BJ (cell line): ENCODE measurements around the gene PHACTR3. TPM values are rescaled to one million over a fixed set of nuclear protein-coding genes. Genes with fewer than 3 reads are reported as not detected.

ENCODE experiments used
- CTCF ChIA-PET: fragments of 350-600 bp; formaldehyde crosslinking; extraction: SDS; loops from one replicate; lab custom pipeline; 2021; ENCODE audit warnings: antibody characterized with exemption, inconsistent platforms; lab: Yijun Ruan, JAX
- POLR2A ChIA-PET: fragments of 300-600 bp; sonication (Branson Sonifier 250); formaldehyde crosslinking; extraction: SDS; loops from one replicate; lab custom pipeline; 2021; ENCODE audit warnings: antibody characterized with exemption; lab: Charles Lee
- DNase-seq: peaks from one replicate; pipeline ENCODE4 v3.0.0-alpha.2; 2011; ENCODE audit warnings: low read depth
- H3K27me3 ChIP-seq: 2 replicates; pipeline ENCODE4 v1.6.0; 2011; ENCODE audit warnings: low read length; ENCODE audit not compliant: control insufficient read depth, insufficient read depth
- H3K36me3 ChIP-seq: 2 replicates; pipeline ENCODE4 v1.5.1; 2011; ENCODE audit warnings: low read length; ENCODE audit not compliant: control insufficient read depth, insufficient read depth
- H3K4me3 ChIP-seq: 2 replicates; pipeline ENCODE4 v1.5.1; 2011; ENCODE audit warnings: low read depth, mild to moderate bottlenecking, control low read depth, low read length
- CTCF ChIP-seq: IDR thresholded peaks from 2 replicates; pipeline ENCODE4 v1.5.1; 2011; ENCODE audit warnings: low read depth, mild to moderate bottlenecking, control low read depth, inconsistent platforms, low read length, moderate library complexity; ENCODE audit not compliant: insufficient read depth
- polyA plus RNA-seq: library from polyadenylated mRNA; depleted of rRNA; stranded (reverse); fragments of >200 nt; gene quantifications from 2 replicates; pipeline ENCODE4 v1.2.3, GENCODE V29; 2011

PHACTR3 gene
- polyA plus RNA-seq, 1 experiment: not detected

DNA sequence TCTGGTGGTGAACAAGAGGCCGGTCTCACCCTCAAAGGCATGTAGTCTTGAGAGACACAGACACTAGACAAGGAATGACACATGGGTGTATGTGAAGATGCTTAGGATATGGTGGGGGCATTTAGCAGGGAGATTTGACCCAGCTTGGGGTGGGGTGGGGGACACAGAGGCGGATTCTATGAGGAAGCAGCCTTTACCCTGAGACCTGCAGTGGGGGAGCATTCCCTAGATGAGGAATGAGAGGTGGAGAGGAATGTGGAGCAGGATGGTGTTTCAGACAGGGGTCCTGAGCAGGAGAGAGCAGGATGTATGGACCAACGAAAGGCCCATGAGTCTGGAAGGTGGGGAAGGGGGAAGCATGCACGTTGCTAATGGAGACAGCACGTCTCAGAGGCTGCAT is 57.8 kb downstream of the PHACTR3 start:
- H3K4me3 ChIP-seq: no peak overlapping the region
- CTCF ChIA-PET: no interaction called here

DNA sequence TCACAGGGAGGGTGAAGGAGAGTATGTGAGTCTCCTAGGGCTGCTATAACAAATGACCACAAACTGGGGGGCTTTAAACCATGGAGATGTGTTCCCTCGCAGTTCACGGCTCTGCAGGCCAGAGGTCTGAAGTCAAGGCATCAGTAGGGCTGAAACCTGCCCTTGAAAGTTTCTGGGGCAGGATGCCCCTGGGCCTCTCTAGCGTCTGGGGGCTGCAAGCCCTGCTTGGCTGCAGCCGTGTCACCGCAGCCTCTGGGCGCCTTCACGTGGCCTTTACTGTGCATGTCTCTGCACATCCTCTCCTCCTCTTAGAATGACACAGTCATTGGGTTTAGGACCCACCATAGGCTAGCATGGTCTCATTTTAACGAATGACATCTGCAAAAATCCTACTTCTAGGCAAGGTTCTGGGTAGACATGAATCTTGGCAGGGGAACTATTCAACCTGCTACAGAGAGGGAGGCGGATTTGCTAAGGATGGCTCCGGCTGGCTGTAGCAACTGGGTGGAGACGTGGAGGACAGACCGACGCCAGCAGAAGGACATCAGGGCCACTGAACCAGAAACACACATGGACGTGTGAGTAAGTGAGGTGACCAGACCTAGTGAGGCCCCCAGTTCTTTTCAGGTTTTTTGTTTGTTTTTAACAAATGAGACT is 58.6 kb downstream of the PHACTR3 start:
- ChIA-PET POLR2A (no interaction called here), CTCF (no interaction called here)

More for the DNA sequence above, 57.8 kb downstream of the PHACTR3 start:
- H3K36me3 ChIP-seq: no peaks in the 10 kb centered on the region
- H3K27me3 ChIP-seq: no peaks in the 10 kb centered on the region
- TF ChIP-seq CTCF: no peak
- no peak for DNase-seq
- POLR2A ChIA-PET: no interaction called here

DNA sequence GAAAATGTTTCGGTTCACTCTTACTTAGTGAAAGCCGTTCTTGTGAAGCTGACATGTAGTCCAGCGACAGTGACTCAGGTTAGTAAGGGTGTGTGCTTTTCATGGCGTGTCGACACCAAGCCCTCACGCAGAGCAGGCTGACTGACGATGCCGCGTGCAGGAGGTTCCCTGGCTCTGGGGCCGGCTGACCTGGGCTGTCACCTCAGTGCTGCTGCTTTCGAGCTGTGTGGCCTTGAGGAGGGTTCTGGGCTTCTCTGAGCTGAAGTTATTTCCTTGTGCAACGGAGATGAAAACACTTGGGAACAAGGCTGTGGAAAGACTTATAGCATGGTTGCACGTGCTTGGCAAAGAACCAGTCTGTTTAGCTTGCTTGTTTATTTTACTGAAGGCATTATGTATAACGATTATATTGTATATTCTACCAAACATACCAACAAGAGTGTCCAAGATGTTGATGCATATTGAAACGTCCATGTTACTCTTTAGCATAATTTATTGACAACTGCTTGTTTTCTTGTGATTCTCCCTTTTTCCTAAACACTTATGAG is 59.2 kb downstream of the PHACTR3 start:
- no peak for DNase-seq
- TF ChIP-seq CTCF: no peak
- Histone ChIP-seq H3K4me3 (no peak overlapping the region), H3K36me3 (no peaks in the 10 kb centered on the region), H3K27me3 (no peaks in the 10 kb centered on the region)
- CTCF ChIA-PET: no interaction called here
- POLR2A ChIA-PET: no interaction called here

More for the DNA sequence above, 58.6 kb downstream of the PHACTR3 start:
- Histone ChIP-seq H3K27me3 (no peaks in the 10 kb centered on the region), H3K4me3 (no peak overlapping the region), H3K36me3 (no peaks in the 10 kb centered on the region)
- DNase-seq: no peak
- TF ChIP-seq CTCF: no peak

- CTCF ChIA-PET: no interaction called here
- DNase-seq: no peak
- no peak for TF ChIP-seq CTCF
- Histone ChIP-seq H3K27me3 (no peaks in the 10 kb centered on the region), H3K4me3 (no peak overlapping the region), H3K36me3 (no peaks in the 10 kb centered on the region)
- POLR2A ChIA-PET: no interaction called here
Measured at GRCh38 chr20:59664421-59664941, 60.1 kb downstream of the PHACTR3 start.

DNA sequence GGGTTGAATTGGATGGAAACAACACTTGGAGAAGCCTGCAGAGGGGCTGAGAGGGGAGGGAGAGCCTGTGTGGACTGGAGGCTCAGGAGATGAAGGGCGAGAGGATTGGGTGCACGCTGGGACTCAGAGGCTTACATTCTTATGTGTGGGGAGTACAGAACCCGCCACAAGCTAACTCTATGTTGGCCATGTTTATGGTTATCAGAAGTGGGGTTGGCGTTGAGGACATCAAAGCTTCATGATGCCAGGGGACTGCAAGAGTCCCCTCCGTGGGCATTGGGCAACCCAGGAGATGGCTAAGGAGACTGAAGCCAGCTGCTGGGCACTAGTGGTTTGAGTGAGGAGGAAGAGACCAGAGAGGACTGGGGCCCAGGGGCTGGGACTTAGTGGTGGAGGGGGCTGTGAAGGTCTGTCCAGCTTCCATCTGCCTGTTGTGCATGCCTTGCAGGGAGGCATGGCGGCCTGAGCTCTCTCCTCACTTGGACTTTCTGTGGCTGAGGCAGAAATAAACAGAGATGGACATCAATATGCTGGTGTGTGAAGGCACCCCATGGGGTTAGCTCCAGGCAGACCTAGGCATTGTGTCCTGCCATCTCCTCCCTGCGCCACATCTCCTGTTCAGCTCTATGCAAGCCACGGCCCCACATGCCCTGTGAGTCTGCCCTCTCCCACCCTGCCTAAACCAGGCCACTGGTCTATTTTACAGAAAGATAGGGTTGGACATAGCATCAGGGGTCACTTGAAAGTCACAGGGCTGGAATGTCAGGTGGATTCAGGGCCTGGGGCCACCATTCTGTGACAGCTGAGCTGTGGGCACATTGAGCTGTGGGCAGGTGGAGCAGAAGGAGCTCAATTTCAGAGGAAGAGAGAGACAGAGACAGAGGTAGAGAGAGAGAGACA is 61.6 kb downstream of the PHACTR3 start:
- CTCF ChIA-PET: interaction anchor here (0.5 kb wide), 1 partner anchor 96 kb away, joined by 3 read pairs; no protein-coding TSS in a partner anchor
- TF ChIP-seq CTCF: no peak
- Histone ChIP-seq H3K4me3 (no peak overlapping the region), H3K27me3 (no peaks in the 10 kb centered on the region), H3K36me3 (no peaks in the 10 kb centered on the region)
- DNase-seq: no peak
- POLR2A ChIA-PET: no interaction called here
